ENCODE measurements around the gene KRTAP20-1.

DNA sequence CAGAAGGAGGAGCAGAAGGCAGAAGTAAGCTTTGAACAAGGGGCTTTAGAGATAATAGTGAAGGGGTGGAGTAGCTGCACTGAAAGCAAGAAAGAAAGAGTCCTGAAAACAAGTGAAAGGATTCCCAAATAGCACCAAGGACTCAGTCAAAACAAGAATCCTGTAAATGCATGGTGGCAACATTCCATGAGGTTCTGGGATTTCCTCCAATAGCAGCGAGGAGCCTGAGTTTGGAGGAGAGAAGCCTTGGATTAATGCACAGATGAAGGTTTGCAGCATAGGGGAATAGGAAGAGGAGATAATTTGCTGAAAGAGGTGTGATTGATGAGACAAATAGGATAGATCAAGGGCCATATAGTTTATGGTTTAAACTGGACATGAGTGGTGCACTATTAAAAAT, 36.9 kb upstream of the KRTAP20-1 start:
- TF ChIP-seq, protein P1, sequence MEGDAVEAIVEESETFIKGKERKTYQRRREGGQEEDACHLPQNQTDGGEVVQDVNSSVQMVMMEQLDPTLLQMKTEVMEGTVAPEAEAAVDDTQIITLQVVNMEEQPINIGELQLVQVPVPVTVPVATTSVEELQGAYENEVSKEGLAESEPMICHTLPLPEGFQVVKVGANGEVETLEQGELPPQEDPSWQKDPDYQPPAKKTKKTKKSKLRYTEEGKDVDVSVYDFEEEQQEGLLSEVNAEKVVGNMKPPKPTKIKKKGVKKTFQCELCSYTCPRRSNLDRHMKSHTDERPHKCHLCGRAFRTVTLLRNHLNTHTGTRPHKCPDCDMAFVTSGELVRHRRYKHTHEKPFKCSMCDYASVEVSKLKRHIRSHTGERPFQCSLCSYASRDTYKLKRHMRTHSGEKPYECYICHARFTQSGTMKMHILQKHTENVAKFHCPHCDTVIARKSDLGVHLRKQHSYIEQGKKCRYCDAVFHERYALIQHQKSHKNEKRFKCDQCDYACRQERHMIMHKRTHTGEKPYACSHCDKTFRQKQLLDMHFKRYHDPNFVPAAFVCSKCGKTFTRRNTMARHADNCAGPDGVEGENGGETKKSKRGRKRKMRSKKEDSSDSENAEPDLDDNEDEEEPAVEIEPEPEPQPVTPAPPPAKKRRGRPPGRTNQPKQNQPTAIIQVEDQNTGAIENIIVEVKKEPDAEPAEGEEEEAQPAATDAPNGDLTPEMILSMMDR (IDR thresholded peaks at IDR 0.05; ENCODE audit: borderline replicate concordance, extremely low read depth, low read length, poor library complexity, severe bottlenecking), result no peak
- no peak for TF ChIP-seq EZH2 (IDR thresholded peaks at IDR 0.05; ENCODE audit: borderline replicate concordance, low read depth, low read length, severe bottlenecking)

Data from DND-41 (cell line).